GM18867 (cell line): ENCODE data around the gene GPSM3.
"Not testable (repeated sequence)": the region's sequence is repeated elsewhere in the genome, so short reads cannot be mapped to it uniquely, and the experiment has no call there.

Experiments used
- ATAC-seq: cut with Tn5 transposase; IDR thresholded peaks from one replicate; pipeline ENCODE4 v1.9.1; 2021; ENCODE audit warnings: mild to moderate bottlenecking, moderate library complexity; ENCODE audit not compliant: unreplicated experiment

GPSM3 gene

GRCh38 chr6:32152769-32153563 is 39.5 kb downstream of the GPSM3 start:
- no peak for ATAC-seq

DNA sequence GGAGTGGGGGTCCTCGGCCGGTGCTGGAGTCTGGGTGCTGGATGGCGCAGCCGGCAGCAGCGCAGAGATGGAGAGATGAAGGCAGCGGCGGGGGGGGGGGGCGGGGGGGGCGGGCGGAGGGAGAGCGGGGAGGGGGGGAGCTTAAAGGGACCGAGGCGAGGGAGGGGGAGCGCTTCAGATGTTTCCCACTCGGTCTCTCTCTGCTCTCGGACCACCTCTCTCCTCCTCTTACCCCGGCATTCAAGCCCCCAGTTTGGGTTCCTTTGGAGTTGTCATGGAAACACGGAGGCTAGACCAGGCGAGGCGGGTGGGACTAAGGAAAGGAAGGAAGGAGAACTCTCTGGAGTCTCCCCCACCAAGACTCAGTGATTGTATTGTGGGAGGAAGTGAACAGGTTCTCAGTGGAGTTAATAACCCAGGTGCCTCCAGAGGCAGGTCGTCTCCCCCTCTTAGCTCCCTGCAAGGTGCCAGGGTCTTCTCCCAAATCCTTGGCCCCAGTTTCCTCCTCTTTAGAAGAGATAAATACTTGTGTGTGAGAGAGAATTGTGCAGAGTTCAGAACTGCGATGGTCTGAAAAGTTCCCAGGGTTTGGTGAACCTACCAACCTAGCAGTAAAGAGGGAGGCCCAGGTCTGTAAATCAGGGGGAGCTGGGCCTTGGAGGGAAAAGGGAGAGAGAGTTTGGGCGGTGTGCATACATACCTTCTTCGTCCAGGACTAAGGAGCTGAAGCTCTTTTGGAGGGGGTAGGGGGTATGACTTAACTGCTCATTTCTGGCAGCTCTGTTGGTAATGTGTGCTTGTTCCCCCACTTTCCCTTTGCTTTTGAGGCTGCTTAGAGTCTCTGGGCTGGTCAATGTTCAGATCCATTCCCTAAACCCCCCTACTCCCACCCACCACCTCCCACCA is 40.3 kb downstream of the GPSM3 start, which contains the start of gene PRRT1:
Gene PRRT1 (minus strand): TSS at position 77 of the 906 bp plus-strand sequence. CDS start 112 bp downstream, outside the sequence.
- no peak for ATAC-seq

- ATAC-seq: no peak
Measured at GRCh38 chr6:32151181-32151862, 41.1 kb downstream of the GPSM3 start.

GRCh38 chr6:32149932-32150870 is 42.2 kb downstream of the GPSM3 start:
- no peak for ATAC-seq

DNA sequence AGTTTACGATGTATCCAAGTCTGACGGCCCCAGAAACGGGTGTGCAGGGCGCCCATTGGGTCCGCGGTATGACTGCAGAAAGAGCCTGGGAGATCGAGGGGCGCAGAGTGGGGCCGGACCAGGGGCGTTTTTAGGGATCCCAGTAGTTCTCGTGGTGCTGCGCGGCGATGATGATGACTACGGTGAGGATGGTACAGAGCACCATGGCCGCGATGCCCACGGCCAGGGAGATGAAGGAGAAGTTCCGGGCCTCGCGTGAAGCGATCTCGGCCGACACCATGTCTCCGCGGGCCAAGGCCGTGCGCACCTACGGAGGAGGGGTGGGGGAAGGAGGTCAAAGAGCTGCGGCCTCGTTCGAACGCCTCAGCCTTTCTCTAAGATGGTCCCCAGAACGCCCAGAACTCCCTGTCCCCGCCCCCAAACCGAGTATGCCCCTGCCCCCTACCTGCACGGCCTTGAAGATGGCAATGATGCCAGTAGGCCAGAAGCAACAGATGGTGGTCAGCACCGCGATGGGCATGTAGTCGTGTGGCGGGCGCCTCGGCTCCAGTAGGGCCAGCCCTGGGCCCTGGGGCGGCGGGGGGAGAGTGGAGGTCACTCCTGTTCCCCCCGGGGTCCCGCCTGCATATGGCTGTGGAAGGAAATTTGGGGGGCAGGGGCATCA is 43.2 kb downstream of the GPSM3 start:
- ATAC-seq: no peak

DNA sequence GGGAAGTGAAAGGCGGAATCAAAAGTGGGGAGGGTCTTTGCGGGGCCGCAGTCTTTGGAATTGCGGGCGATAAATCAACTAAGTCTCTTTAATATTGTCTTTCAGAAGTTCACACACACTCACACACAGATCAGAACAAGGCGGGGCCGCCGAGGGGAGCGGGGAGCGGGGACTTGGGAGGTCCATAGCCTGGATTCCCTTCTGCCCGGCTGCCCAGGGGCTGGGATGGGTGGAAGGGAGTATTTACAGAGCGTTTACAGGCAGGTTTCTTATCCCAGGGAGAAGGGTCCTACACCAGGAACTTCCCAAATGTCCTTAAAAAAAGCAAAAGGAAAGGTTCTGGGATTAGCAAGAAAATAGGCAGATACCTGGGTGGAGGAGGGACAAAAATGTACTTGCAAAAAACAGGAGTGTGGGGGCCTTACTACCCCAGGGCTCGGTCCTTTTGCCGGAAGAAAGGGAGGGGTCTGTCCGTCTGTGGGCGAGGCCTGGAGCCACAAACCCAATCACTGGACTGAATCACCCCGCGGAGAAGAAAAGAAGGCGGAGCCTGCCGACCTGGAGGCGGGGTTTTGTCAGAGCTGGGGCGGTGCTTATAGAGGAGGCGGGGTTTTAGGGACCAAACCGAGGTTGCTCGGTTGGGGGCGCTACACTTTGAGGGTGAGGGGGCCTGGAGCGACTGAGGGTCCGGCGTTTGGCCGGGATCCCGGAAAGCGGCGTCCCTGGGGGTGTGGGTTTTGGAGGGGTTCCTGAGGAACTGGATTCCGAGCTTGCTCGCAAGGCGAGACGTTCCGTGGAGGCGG is 44.0 kb downstream of the GPSM3 start:
- ATAC-seq: no peak

DNA sequence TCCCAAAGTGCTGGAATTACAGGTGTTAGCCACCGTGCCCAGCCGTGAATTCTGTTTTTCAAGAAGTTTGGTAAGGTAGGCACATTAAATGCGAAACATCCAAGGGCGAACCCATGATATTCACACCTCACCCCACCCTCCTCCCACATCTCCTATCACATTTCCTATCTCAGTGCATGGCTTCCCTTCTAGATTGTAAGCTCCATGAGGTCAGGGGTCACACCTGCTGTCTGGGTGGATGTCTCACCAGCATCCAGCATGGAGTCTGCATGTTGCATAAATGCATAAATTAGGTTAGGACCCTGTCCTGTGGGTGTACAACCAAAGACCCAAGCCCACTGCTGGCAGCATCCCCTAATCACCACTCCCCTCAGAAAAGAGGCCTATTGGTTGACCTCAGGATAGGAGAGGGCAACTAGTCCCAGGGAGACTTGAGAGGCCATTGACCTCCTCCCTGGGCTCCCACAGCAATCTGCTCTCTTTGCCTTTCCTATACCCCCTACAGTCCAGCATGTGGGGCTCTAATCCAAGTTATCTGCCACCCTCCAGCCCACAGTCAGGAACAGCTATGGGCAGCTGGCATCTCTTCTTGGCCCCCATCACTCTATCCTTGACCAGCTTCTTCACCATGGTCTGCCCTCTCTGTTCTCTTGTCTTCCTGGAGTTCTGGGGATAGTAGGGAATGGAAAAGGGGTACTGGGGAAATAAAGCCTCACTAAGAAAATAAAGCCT is 44.9 kb downstream of the GPSM3 start:
- no peak for ATAC-seq

- no peak for ATAC-seq
Measured at GRCh38 chr6:32146687-32147086, 45.8 kb downstream of the GPSM3 start.

DNA sequence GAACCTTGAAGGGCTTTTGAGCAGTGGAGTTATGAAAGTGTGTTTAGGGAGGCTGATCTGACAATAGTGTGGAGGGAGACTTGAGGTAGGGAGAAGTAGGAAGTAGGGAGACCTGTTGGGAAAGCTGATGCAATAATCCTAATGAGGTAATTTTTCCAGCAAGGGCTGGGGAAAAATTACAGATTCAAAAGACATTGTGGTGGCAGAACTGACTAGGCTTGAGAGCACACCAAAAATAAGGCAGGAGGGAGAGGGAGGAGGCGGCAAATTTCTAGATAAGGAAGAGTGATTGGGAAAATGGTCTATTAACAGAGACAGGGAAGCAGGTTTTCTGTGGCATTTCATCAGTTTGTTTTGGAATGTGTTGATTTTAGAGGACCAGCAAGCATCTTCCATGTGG is 46.2 kb downstream of the GPSM3 start:
- ATAC-seq: no peak

GRCh38 chr6:32144238-32144637 is 48.2 kb downstream of the GPSM3 start:
- ATAC-seq: not testable (repeated sequence)
